ENCODE measurements around the gene ZNF561.
A peak's percentile ranks its signal among the peaks of the same experiment; 100 is the strongest.
"Not testable (repeated sequence)": the region's sequence is repeated elsewhere in the genome, so short reads cannot be mapped to it uniquely, and the experiment has no call there.

ZNF561 gene

DNA sequence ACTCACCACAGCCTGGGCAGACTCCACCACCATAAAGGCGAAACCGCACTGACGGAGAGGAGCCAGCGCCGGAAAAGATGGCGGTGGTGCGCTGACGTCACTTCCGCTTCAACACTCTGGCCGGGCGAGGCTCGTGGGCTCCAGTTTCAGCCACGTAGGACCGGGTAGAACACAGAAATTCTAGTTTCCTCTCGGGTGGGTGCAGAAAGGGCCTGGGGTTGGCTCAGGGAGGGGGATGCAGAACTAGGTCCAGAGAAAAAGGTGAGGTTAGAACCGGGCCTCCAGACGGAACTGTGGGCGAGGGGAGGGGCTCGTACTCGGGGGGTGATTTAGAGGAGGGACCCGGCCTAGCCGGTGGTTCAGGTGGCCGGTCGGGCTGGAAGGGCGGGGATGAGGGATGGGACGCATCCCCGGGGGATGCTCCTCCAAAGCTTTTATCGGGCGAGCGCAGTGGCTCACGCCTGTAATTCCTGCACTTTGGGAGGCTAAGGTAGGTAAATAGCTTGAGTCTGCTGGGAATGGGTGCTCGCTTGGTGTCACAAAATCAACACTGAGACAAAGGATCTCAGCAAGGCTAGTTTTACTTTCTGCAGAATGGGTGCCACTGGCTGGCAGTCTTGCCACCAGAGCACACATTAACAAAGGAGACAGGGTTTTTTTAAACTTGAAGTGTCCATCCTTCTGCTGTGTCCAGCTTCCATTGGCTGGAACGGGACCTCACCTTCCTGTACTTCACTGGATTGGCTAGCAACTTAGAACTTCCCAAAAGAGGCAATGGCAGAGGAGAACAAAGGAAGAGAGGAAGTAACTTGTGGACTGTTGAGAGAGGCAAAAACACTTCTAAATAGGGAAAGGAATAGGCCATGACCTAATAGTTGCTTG is at the start of gene ZNF561:
Gene ZNF561 (minus strand): TSS at position 77 of the 882 bp plus-strand sequence. CDS start 1,776 bp downstream, outside the sequence.
- peak; percentile 84 for DNase-seq (ENCODE audit: insufficient read length, low spot score)
- FAIRE-seq = peak; percentile 80

DNA sequence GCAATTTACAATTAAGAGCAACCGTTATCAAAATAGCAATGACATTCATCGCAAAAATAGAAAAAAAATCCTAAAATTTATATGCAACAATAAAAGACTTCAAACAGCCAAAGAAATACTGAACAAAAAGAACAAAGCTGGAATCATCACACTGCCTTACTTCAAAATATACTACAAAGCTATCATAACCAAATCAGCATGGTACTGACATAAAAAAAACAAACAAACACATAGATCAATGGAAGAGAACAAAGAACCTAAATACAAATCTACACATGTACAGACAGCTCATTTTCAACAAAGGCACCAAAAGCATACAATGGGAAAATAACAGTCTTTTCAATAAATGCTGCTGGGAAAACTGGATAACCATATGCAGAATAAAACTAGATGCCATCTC is 47.5 kb upstream of the ZNF561 start:
- DNase-seq (ENCODE audit: insufficient read length, low spot score) (no peak), FAIRE-seq (no peak)

DNA sequence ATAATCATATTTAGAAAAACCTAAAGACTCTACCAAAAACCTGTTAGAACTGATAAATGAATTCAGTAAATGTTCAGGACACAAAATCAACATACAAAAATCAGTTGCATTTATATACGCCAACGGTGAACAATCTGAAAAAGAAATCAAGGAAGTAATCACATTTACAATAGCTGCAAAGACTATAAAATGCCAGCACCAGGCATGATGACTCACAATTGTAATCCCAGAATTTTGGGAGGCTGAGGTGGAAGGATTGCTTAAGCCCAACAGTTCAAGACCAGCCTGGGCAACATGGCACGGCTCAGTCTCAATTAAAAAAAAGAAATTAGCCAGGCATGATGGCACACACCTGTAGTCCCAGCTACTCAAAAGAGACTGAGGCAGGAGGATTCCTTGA is 46.9 kb upstream of the ZNF561 start:
- no peak for FAIRE-seq

DNA sequence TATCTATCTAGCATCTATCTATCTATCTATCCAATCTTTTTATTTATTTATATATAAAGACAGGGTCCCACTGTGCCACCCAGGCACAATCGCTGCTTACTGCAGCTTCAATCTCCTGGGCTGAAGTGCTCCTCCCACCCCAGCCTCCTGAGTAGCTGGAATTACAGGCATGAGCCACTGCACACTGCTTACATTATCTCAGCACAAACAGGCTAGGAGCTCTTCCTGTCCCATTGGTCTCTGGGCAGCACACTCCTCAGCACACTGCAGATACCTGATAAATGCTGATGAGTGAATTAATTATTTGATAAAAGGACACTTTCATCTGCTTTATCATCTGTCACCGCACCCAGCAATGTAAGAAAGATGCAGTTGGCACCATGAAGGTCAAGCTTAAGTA is 37.7 kb upstream of the ZNF561 start:
- FAIRE-seq (no peak), DNase-seq (ENCODE audit: insufficient read length, low spot score) (no peak)

More for the DNA sequence above, 46.9 kb upstream of the ZNF561 start:
- no peak for DNase-seq (ENCODE audit: insufficient read length, low spot score)

DNA sequence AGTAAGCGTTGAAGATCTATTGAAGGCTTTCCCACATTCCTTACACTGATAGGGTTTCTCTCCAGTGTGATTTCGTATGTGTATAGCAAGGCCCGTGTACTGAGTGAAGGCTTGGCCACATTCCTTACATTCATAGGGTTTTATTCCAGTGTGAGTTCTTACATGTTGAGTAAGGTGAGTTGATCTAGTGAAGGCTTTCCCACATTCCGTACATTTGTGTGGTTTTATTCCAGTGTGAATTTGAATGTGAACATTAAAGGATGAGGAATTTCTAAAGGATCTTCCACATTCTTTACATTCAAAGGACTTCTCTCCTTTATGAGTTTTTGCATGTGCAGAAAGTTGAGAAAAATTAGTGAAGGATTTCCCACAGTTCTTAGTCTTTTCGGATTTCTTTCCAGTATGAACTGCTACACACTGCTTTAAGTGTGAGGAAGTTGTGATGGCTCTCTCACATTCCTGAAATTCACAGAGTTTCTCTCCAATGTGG is 32.1 kb upstream of the ZNF561 start:
- DNase-seq (ENCODE audit: insufficient read length, low spot score); FAIRE-seq: not testable (repeated sequence)

DNA sequence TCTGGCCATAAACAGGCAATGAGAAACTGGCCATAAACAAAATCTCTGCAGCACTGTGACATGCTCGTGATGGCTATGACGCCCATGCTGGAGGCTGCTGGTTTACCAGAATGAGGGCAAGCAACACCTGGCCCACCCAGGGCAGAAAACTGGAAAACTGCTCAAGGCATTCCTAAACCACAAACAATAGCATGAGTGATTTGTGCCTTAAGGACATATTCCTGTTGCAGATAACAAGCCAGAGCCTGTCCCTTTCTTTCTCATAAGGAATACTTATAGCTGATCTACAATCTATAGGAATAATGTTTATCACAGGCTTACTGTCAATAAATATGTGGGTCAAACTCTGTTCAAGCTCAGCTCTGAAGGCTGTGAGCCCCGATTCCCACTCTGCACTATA is 30.4 kb upstream of the ZNF561 start:
- not testable (repeated sequence) for FAIRE-seq; DNase-seq (ENCODE audit: insufficient read length, low spot score)

DNA sequence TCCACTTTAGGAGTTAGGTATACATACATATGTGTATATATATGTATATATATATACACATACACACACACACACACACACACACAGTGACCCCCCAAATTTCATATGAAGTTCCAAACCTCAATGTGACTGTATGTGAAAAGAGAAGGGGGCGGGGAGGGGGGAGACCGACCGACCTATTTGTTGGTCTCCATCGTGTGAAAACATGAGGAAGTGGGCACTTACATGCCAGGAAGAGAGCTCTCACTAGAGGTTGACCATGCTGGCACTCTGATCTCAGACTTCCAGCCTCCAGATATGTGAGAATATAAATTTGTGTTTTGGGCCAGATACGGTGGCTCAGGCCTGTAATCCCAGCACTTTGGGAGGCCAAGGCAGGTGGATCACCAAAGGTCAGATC is 29.3 kb upstream of the ZNF561 start:
- FAIRE-seq (no peak), DNase-seq (ENCODE audit: insufficient read length, low spot score) (no peak)

DNA sequence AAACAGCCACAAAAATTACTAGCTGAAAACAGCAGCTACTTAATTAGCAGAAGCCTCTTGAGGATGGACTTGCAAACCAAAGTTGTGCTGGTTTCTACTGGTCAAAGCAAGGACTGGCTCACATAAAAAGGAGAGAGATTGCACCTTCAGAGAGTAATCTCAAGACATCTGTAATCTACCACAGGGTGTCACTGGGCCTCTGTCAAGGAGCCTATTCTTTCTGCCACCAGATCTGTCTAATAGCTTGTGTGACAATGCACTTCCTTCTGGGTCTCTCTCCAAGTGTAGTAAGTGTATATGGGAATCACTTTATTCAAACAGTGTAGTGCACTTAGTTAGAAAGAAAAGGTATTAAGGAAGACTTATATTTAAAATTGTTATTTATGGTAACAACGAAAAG is 24.4 kb upstream of the ZNF561 start:
- DNase-seq (ENCODE audit: insufficient read length, low spot score) (no peak), FAIRE-seq (no peak)

DNA sequence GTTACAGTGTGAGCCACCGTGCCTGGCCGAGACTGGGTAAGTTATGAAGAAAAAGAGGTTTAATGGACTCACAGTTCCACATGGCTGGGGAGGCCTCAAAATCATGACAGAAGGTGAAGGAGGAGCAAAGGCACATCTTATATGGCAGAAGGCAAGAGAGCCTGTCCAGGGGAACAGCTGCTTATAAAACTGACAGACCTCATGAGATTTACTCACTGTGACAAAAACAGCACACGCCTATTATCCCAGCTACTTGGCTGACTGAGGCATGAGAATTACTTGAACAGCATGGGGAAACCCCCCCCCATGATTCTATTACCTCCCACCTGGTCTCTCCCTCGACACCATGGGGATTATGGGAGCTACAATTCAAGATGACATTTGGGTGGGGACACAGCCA is 23.4 kb upstream of the ZNF561 start:
- FAIRE-seq (peak; percentile 48), DNase-seq (ENCODE audit: insufficient read length, low spot score) (no peak)

DNA sequence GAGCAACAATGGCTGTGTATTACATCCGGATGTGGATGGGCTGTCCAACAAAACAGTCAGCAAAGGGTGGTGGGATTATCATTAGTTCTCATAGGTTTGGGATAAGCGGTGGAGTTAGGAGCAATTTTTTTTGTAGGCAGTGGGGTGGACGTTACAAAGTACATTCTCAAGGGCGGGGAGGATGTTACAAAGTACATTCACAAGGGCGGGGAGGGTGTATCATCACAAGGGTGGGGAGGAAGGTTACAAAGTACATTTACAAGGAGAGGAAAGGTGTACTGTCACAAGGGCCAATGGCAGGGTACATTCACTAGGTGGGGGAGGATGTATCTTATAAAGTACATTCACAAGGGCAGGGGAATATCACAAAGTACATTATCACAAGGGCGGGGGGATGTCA is 20.8 kb upstream of the ZNF561 start:
- DNase-seq (ENCODE audit: insufficient read length, low spot score) (no peak), FAIRE-seq (peak; percentile 58)

DNA sequence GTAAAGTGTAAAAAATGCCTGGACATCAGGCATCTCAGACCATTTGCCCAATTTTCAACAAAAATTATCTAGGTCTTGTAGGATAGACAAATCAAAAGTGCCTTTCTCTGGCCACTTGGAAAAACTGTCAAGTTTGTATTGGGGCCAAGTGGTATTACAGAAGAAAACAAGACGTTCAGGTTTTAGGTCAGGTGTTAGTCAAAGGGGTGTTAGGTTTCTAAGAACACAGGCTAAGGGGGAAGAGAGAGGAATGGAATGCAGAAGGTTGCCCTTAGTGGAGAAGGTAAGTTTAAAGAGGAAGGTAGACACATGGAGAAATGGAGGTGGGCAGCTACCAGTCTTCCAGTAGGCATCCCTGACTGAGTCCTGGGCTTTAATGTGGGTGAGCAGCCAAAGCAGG is 19.9 kb upstream of the ZNF561 start:
- FAIRE-seq = peak; percentile 52
- no peak for DNase-seq (ENCODE audit: insufficient read length, low spot score)

DNA sequence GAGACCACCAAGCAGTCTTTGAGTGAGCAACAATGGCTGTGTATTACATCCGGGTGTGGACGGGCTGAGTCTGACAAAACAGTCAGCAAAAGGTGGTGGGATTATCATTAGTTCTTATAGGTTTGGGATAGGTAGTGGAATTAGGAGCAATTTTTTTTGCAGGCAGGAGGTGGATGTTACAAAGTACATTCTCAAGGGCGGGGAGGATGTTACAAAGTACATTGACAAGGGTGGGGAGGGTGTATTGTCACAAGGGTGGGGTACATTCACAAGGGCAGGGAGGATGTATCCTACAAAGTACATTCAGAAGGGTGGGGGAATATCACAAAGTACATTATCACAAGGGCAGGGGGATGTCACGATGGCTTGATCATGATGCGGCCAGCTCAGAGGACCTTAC is 15.0 kb upstream of the ZNF561 start:
- DNase-seq (ENCODE audit: insufficient read length, low spot score) (no peak), FAIRE-seq (no peak)

DNA sequence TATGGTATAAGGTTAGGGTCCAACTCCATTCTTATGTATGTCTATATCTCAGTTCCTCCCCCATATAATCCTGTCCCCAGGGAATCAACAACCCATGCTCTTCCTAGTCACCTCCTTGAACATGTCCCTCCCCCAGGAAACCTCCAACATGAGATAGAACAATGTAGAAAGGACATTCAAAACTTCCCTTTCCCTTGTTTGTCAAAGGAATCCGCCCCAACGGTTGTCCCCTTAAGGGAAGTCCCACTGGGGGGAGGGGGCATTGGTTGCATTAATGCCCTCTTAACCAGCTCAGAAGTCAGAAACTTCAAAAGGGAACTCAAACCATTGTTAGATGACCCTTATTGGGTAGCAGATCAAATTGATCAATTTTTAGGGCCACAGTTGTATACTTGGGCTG is 6.8 kb upstream of the ZNF561 start:
- no peak for FAIRE-seq

DNA sequence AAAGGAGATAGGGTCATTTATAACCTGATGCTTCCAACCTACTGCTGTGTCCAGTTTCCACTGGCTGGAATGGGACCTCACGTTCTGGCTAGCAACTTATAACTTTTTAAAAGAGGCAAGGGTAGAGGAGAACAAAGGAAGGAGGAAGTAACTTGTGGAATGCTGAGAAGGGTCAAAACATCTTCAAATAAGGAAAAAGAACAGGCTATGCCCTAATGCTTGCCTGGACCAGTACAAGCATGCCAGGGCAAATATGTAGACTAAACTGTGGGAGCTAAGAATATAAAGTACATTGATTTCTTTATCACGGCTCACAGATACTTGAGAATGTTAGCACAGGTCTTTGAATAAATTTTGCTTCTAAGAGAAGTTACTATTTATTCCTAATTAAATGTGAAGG is 1.5 kb upstream of the ZNF561 start:
- FAIRE-seq = no peak
- DNase-seq (ENCODE audit: insufficient read length, low spot score) = no peak

More for the DNA sequence above, 6.8 kb upstream of the ZNF561 start:
- DNase-seq (ENCODE audit: insufficient read length, low spot score) = no peak

DNA sequence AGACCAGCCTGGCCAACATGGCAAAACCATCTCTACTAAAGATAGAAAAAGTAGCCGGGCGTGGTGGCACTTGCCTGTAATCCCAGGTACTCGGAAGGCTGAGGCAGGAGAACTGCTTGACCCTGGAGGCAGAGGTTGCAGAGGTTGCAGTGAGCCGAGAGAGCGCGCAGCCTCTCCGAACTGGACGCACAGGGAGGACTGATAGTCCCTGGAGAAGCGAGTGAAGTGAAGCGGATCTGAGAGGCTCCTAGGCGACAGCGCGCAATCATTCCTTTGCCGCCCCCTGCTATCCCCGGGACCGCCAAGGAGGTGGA is 233 bp downstream of the ZNF561 start:
- FAIRE-seq (no peak), DNase-seq (ENCODE audit: insufficient read length, low spot score) (no peak)

DNA sequence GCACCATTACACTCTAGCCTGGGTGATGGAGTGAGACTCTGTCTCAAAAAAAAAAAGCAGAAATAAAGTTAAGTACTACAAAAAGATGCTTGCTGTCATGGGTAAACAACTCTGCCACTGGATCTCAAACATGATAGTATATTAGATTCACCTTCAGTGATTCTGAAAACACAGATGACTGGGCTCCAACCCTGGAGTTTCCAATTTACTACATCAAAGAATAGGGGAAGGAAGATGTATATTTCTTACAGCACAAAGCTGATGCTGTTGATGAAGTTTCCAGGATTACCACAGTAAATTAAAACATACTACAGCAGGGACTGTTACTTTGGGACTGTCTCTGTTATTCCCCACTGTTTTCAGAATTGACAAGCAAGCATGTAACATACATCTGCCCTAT is 5.2 kb downstream of the ZNF561 start:
- no peak for FAIRE-seq
- no peak for DNase-seq (ENCODE audit: insufficient read length, low spot score)

DNA sequence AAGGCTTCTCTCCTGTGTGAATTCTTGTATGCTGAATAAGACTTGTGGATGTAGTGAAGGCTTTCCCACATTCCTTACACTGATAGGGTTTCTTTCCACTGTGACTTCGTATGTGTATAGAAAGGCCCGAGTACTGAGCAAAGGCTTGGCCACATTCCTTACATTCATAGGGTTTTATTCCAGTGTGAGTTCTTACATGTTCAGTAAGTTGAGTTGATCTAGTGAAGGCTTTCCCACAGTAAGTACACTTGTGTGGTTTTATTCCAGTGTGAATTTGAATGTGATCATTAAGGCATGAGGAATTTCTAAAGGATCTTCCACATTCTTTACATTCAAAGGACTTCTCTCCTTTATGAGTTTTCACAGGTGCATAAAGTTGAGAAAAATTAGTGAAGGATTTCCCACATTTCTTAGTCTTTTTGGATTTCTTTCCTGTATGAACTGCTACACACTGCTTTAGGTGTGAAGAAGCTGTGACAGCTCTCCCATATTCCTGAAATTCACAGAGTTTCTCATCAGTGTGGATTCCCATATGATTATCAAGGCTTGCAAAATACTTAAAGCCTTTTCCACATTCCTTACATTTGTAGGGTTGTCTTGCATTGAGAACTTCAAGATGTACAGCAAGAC is 10.4 kb downstream of the ZNF561 start:
- no peak for FAIRE-seq

DNA sequence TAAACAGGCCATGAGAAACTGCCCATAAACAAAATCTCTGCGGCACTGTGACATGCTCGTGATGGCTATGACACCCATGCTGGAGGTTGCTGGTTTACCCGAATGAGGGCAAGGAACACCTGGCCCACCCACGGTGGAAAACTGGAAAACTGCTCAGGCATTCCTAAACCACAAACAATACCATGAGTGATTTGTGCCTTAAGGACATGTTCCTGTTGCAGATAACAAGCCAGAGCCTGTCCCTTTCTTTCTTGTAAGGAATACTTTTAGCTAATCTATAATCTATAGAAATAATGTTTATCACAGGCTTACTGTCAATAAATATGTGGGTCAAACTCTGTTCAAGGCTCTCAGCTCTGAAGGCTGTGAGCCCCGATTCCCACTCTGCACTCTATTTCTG is 12.1 kb downstream of the ZNF561 start:
- FAIRE-seq = no peak

More for the DNA sequence above, 10.4 kb downstream of the ZNF561 start:
- DNase-seq (ENCODE audit: insufficient read length, low spot score) = no peak

DNA sequence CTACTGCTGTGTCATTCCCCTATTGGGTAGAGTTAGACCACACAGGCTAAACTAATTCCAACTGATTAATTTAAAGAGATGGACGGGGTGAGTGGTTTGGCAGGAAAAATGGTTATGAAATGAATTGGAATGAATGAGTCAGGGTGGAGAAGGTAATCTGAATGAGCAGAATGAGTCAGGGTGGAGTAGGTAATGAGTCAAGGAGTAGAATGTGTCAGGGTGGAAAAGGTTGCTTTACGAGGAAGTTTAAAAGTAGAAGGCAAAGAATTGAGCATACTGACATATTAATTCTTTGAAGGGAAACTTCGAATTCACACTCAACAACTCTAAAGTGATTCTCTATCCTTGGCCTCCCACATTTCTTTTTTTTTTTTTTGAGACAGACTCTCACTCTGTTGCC is 24.0 kb downstream of the ZNF561 start:
- no peak for DNase-seq (ENCODE audit: insufficient read length, low spot score)
- peak; percentile 59 for FAIRE-seq

More for the DNA sequence above, 12.1 kb downstream of the ZNF561 start:
- no peak for DNase-seq (ENCODE audit: insufficient read length, low spot score)

DNA sequence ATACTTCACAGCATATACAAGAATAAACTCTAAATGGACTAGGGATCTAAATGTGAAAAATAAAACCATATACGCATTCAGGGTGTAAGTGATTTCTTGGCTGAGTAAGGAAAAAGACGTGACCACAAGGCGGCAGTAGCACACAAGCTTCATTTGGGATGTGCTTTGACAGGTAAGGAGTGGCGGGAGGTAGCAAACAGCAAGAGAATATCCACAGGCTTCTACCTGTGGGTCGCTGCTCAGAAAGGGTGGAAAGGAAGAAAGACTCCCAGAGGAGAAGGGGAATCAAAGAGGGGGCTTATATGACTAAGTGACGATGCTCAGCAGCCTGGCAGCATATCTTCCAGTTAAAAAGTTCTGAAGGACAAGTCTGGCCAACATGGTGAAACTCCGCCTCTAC is 34.3 kb downstream of the ZNF561 start:
- FAIRE-seq = peak; percentile 40

DNA sequence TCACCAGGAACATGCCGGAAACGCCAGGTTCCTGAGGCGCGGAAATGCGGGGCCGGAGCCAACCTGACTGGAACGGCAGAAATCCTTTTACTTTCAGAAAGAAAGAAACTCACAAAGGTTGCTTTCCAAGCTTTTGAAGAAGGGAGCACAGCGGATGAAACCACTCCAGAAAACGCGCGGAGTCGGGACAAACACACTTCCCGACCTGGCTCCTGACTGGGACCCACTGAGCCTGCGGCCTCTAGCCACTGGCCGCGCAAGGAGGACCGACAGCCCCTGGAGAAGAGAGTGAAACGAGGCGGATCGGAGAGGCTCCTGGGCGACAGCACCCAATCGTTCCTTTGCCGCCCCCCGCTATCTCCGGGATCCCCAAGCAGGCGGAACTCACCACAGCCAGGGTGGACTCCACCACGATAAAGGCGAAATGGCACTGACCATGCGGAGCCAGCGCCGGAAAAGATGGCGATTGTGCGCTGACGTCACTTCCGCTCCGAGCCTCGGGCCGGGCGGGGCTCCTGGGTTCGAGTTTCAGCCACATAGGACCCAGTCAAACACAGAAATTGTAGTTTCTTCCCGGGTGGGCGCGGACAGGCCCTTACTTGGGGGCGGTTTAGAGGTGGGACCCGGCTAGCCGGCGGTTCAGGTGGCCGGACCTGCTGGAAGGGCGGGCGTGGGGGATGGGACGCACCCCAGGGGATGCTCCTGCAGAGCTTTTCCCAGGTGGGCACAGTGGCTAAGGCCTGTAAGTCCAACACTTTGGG is 36.8 kb downstream of the ZNF561 start, which contains the start of gene ZNF121:
Gene ZNF121 (minus strand): TSS at position 432 of the 761 bp plus-strand sequence. CDS start 16,407 bp downstream, outside the sequence.
- FAIRE-seq (peak; percentile 87), DNase-seq (ENCODE audit: insufficient read length, low spot score) (peak; percentile 90)

More for the DNA sequence above, 34.3 kb downstream of the ZNF561 start:
- peak; percentile 35 for DNase-seq (ENCODE audit: insufficient read length, low spot score)

Data from HTR-8/SVneo (cell line).